Tibial nerve (tissue), 4 donors: Measurements from ENCODE around the gene ADGRD1.
A peak's percentile ranks its signal among the peaks of the same experiment; 100 is the strongest.

Experiments
- CTCF ChIP-seq, 5 experiments: fragments of 200-600 bp in 3 of 5; fragments of 450-650 bp in 2 of 5; sonication (generic) in 3 of 5; IDR thresholded peaks; one replicate each; pipeline ENCODE4 v1.5.1; 2016 to 2019; ENCODE audit warnings: antibody characterized with exemption in 5 of 5, mild to moderate bottlenecking in 3 of 5, moderate library complexity in 2 of 5
- EP300 ChIP-seq, 2 donors: sonication (generic); formaldehyde crosslinking; IDR thresholded peaks; one replicate each; pipeline ENCODE4 v1.6.1; 2017; ENCODE audit warnings: antibody characterized with exemption in 2 of 2, mild to moderate bottlenecking in 1 of 2
- POLR2A ChIP-seq, 2 donors: fragments of 450-650 bp; IDR thresholded peaks; one replicate each; pipeline ENCODE4 v1.6.1; 2017; ENCODE audit warnings: antibody characterized with exemption in 2 of 2, mild to moderate bottlenecking in 2 of 2, moderate library complexity in 2 of 2

GRCh38 chr12:130916241-130916911, 37.3 kb upstream of the ADGRD1 start:
- TF ChIP-seq CTCF (IDR thresholded peaks at IDR 0.05) (peak; percentile 83 to 97 (median 93)), POLR2A (IDR thresholded peaks at IDR 0.05) (no peak), EP300 (IDR thresholded peaks at IDR 0.05) (peak in 1 of 2 donors; percentile 72)
